Keratinocyte (primary cell): ENCODE data around the gene PRKAG2. TPM values are rescaled to one million over a fixed set of nuclear protein-coding genes. Genes with fewer than 3 reads are reported as not detected.
A peak's percentile ranks its signal among the peaks of the same experiment; 100 is the strongest.

ENCODE experiments used
- DNase-seq: peaks from one replicate; pipeline ENCODE4 v3.0.0-alpha.2; 2011; ENCODE audit warnings: low read depth, missing footprints, low spot score
- FAIRE-seq: peaks from 2 replicates; lab custom pipeline; 2011; peaks lifted over from hg19 to GRCh38; lab: Jason Lieb, UNC
- H2AFZ ChIP-seq: 2 replicates; pipeline ENCODE4 v1.6.0; 2012; ENCODE audit warnings: low read length, control low read depth, inconsistent platforms; ENCODE audit not compliant: control insufficient read depth
- H3K27ac ChIP-seq: 2 replicates; pipeline ENCODE4 v1.5.1; 2011; ENCODE audit warnings: low read length; ENCODE audit not compliant: control insufficient read depth, insufficient read depth
- H3K27me3 ChIP-seq: 3 replicates; pipeline ENCODE4 v1.6.0; 2011; ENCODE audit warnings: low read length; ENCODE audit not compliant: control insufficient read depth, insufficient read depth; ENCODE audit errors: extremely low read depth
- H3K36me3 ChIP-seq, 2 experiments: 2 replicates in 1 of 2; 3 replicates in 1 of 2; pipeline ENCODE4 v1.5.1; 2011; ENCODE audit warnings: low read length in 2 of 2, mild to moderate bottlenecking in 1 of 2; ENCODE audit not compliant: control insufficient read depth in 2 of 2, insufficient read depth in 2 of 2; ENCODE audit errors: extremely low read depth in 1 of 2
- H3K4me1 ChIP-seq: 3 replicates; pipeline ENCODE4 v1.5.1; 2011; ENCODE audit warnings: low read length; ENCODE audit not compliant: control insufficient read depth, insufficient read depth; ENCODE audit errors: extremely low read depth
- H3K4me2 ChIP-seq: 3 replicates; pipeline ENCODE4 v1.6.0; 2011; ENCODE audit warnings: low read depth, low read length; ENCODE audit not compliant: control insufficient read depth, insufficient read depth; ENCODE audit errors: extremely low read depth
- H3K4me3 ChIP-seq, 3 experiments: fragments of 200-600 bp in 1 of 3; sonication (generic) in 1 of 3; 2 replicates in 2 of 3; 3 replicates in 1 of 3; pipeline ENCODE4 v1.5.1; 2011 to 2016; ENCODE audit warnings: low read length in 3 of 3, mild to moderate bottlenecking in 3 of 3, control low read depth in 2 of 3, inconsistent platforms in 1 of 3, low read depth in 1 of 3, mixed read lengths in 1 of 3, mixed run types in 1 of 3, moderate library complexity in 1 of 3; ENCODE audit not compliant: control insufficient read depth in 2 of 3, insufficient read depth in 2 of 3; ENCODE audit errors: extremely low read depth in 1 of 3
- H3K79me2 ChIP-seq: 2 replicates; pipeline ENCODE4 v1.6.0; 2012; ENCODE audit warnings: low read length; ENCODE audit not compliant: control insufficient read depth, insufficient read depth
- H3K9ac ChIP-seq: 3 replicates; pipeline ENCODE4 v1.6.0; 2011; ENCODE audit warnings: low read length; ENCODE audit not compliant: control insufficient read depth, insufficient read depth; ENCODE audit errors: extremely low read depth
- H3K9me1 ChIP-seq: 3 replicates; pipeline ENCODE4 v1.6.0; 2011; ENCODE audit warnings: low read length; ENCODE audit not compliant: control insufficient read depth, insufficient read depth; ENCODE audit errors: extremely low read depth
- H3K9me3 ChIP-seq: 2 replicates; pipeline ENCODE4 v1.5.1; 2012; ENCODE audit warnings: low read depth, low read length; ENCODE audit not compliant: control insufficient read depth
- H4K20me1 ChIP-seq: 3 replicates; pipeline ENCODE4 v1.6.0; 2011; ENCODE audit warnings: low read length; ENCODE audit not compliant: control insufficient read depth, insufficient read depth; ENCODE audit errors: extremely low read depth
- CTCF ChIP-seq, 3 experiments: IDR thresholded peaks in 1 of 3; conservative IDR thresholded peaks in 1 of 3; optimal IDR thresholded peaks in 1 of 3; 2 replicates in 2 of 3; 3 replicates in 1 of 3; pipeline versions ENCODE3 to v1.5.1; 2011; ENCODE audit warnings: low read length in 3 of 3, mild to moderate bottlenecking in 3 of 3, moderate library complexity in 2 of 3, control low read depth in 1 of 3, inconsistent platforms in 1 of 3; ENCODE audit not compliant: insufficient read depth in 2 of 3; ENCODE audit errors: extremely low read depth in 1 of 3
- EZH2 ChIP-seq: IDR thresholded peaks from one replicate; pipeline ENCODE4 v1.6.1; 2012; ENCODE audit warnings: inconsistent platforms, mild to moderate bottlenecking, low read length, moderate library complexity
- dilution Hi-C: fragments of 300-500 bp; cut with MboI; formaldehyde crosslinking; loops from one replicate; pipeline ENCODE4 v1.7.0; 2020; ENCODE audit warnings: low sequenced_read_pairs; ENCODE audit not compliant: extremely low pct_ligation_motif_present
- polyA plus RNA-seq, 5 experiments: library from polyadenylated mRNA; depleted of rRNA in 3 of 5; stranded (reverse) in 3 of 5; stranded (forward) in 1 of 5; unstranded in 1 of 5; fragments of >200 nt; gene quantifications; 1 replicate in 1 of 5; 2 replicates in 3 of 5; 3 replicates in 1 of 5; pipeline versions ENCODE4 v1.2.1 to v1.2.3, GENCODE V29; 2011 to 2012; ENCODE audit warnings: missing spikeins in 2 of 5, low read depth in 1 of 5, low replicate concordance in 1 of 5

The PRKAG2 gene
- polyA plus RNA-seq, 1 donor (not counting 4 experiments of a cell fraction or from before 2014, with no cell fraction given), result 39.5 TPM

DNA sequence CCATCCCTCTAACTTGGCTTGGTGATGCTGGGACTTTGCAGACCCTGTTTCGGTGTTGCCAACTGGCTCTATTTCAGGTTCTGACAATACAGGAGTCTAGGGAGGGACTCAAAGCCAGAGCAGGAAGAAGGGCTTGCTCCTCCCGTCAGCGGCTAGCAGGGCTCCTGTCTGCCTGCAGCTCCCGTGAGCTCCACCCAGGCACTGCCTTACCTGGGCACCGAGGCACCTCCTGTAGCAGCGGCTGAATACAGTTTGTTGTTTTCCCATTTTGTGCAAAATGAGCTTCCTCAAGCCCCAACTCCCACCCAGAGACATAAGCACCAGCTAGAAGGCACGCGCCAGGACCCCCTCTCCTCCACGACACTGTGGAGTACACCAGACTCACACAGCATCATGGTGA, 287.9 kb downstream of the PRKAG2 start:
- Histone ChIP-seq H3K79me2 (peaks cover 21% of the 10 kb centered on the region), H3K9ac (no peak overlapping the region), H3K4me3 (no peak overlapping the region), H3K9me1 (peaks cover 2% of the 10 kb centered on the region), H3K4me1 (peaks cover 39% of the 10 kb centered on the region), H3K36me3 (peaks cover 3 to 14% of the 10 kb centered on the region in 2 experiments), H3K9me3 (no peaks in the 10 kb centered on the region), H2AFZ (no peak overlapping the region), H3K27ac (no peak overlapping the region), H4K20me1 (no peaks in the 10 kb centered on the region), H3K27me3 (no peaks in the 10 kb centered on the region), H3K4me2 (no peak overlapping the region)
- FAIRE-seq (no peak), DNase-seq (no peak)
- no peak for TF ChIP-seq CTCF (optimal IDR thresholded peaks at IDR 0.05 in 1 of 3, IDR thresholded peaks at IDR 0.05 in 1 of 3, conservative IDR thresholded peaks at IDR 0.05 in 1 of 3; ENCODE audit: extremely low read depth in 1 of 3, insufficient read depth in 2 of 3, low read length in 3 of 3)
- TF ChIP-seq EZH2, result no peak
- dilution Hi-C loops, result no loop called here

DNA sequence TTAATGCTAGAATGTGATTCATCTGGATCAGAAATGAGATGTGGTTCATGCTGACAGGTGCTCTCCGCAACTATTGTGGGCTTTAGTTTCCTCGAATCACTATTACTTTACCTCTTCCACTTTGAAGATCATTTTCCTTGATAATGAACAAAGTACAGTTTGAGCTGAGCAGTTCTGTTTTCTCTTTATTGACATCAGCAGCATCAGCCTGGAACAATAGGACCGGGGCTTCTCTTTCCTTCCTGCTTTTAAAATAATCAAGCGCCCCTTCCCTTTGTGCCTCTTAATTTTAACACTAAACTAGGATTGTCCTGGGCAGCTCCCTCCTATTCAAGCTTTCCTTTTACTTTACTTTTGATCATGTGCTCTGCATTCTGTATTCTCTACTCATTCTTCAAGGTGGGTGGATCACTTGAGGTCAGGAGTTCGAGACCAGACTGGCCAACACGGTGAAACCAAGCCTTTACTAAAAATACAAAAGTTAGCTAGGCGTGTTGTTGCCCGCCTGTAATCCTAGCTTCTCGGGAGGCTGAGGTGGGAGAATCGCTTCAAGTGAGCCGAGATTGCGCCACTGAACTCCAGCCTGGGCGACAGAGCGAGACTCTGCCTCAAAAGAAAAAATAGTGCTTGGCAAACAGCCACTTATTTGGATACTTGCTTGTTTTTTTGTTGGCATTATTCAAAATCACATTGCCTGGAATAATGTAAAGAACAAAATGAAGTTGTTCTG, 290.2 kb downstream of the PRKAG2 start:
- Histone ChIP-seq H3K27ac (no peak overlapping the region), H3K4me2 (peak overlapping the region; percentile 55), H3K9ac (no peak overlapping the region), H4K20me1 (no peaks in the 10 kb centered on the region), H3K4me1 (peaks cover 22% of the 10 kb centered on the region), H3K9me1 (no peaks in the 10 kb centered on the region), H3K9me3 (no peaks in the 10 kb centered on the region), H3K27me3 (no peaks in the 10 kb centered on the region), H3K79me2 (peaks cover 18% of the 10 kb centered on the region), H3K4me3 (no peak overlapping the region), H2AFZ (no peak overlapping the region), H3K36me3 (peaks cover 5 to 10% of the 10 kb centered on the region in 2 experiments)
- TF ChIP-seq EZH2, result no peak
- no peak for TF ChIP-seq CTCF (optimal IDR thresholded peaks at IDR 0.05 in 1 of 3, IDR thresholded peaks at IDR 0.05 in 1 of 3, conservative IDR thresholded peaks at IDR 0.05 in 1 of 3; ENCODE audit: extremely low read depth in 1 of 3, insufficient read depth in 2 of 3, low read length in 3 of 3)
- dilution Hi-C loops, result no loop called here
- FAIRE-seq (no peak), DNase-seq (no peak)
